CD4-positive, alpha-beta T cell treated with Interleukin-6 at 100 ng/mL for 8 hours (primary cell): ENCODE measurements around the gene B3GLCT.

ENCODE experiments used
- DNase-seq: peaks from one replicate; pipeline ENCODE4 v3.0.0-alpha.2; 2020; ENCODE audit warnings: mixed read lengths, low spot score

Gene B3GLCT

GRCh38 chr13:31224174-31224669 lies 24.4 kb downstream of the B3GLCT start:
- no peak for DNase-seq

DNA sequence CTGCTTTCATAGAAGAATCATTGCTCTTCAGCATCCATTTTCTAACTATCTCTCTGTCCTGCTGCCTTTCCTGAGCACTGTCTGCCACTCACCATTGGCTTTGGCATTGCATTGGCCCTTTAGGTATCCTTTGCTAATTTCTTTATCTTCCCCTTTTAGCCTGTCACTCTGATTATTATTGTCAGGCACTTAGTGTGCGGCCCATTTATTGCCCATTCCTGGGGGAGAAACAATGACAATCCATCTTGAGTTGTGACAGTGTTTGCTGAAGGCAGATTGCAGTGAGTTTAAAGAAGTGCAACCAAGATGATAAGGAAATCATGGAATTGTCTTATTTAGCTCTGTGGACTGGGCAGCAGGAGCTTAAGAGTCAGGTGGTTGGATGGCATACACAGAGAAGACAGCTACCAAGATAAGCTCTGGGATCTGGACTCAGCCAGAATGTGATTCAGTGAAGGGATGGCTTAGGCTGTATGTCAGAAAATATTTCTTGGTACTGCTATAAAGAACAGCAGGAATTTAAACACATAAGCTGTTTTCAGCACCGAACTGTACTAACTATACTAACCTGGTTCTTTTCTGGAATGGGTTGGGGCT lies 25.3 kb downstream of the B3GLCT start:
- no peak for DNase-seq

GRCh38 chr13:31225998-31226675 lies 26.4 kb downstream of the B3GLCT start:
- no peak for DNase-seq

DNA sequence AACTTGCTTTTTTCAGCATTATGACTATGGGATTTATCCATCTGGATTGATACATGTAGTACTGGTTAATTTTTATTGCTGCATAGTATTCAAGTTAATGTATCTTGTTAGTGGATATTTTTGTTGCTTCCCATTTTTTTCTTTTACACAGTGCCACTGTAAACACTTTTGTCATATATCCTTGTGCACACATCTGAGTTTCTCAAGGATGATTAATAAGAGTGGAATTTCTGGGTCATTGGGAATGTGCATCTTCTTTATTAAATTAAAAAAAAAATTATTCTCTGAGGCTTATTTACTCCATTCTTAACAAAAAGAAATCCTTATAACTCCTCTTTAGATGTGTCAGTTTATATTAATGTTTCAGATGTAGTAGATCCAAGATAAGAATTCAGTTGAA lies 27.3 kb downstream of the B3GLCT start:
- no peak for DNase-seq

GRCh38 chr13:31227870-31228269 lies 28.1 kb downstream of the B3GLCT start:
- no peak for DNase-seq

GRCh38 chr13:31234729-31235128 lies 35.0 kb downstream of the B3GLCT start:
- DNase-seq, result no peak

DNA sequence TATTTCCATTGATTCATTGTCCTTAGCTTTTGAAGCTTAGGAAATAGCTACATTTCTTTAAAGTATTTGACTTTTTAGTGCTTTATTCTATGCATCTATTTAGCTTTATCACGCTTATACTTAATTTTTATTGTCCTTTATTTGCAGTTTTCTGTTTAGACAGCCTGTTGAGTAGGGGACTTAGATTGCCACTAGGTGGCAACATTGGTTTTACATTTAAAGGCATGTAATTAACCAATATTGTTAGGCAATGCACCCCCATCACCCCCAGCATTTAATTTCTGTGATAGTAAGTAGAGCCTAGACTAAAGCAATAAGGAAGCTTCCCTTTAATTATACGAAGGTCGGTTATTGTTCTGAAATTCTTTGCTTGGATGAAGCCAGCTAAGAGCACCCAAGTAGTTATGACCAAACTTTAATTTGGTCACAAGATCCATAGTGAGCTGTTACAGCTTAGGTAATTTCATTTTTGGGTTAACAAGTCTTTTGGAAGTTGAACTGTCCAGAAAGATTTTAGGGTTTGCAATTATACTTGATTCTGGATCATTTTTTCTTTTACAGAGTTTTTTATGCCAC lies 36.5 kb downstream of the B3GLCT start:
- DNase-seq, result no peak

DNA sequence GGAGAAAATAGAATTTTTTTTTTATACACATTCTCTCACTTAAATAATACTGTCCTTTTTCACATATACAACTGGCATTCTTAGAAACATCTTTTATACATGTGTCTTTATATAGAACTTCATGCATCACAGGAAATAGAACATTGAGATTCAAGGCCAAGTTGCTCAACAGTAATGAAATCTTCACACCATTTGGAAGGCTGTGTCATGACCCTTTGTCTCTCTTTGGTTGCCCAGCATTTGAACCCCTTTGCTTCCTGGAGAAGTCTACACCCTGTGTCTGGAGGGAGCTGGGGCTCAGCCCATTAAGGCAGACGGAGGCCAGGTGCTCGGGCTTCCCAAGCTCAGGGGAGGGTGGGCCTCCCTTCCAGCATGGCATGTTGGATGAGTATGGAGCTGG lies 41.1 kb downstream of the B3GLCT start:
- no peak for DNase-seq

DNA sequence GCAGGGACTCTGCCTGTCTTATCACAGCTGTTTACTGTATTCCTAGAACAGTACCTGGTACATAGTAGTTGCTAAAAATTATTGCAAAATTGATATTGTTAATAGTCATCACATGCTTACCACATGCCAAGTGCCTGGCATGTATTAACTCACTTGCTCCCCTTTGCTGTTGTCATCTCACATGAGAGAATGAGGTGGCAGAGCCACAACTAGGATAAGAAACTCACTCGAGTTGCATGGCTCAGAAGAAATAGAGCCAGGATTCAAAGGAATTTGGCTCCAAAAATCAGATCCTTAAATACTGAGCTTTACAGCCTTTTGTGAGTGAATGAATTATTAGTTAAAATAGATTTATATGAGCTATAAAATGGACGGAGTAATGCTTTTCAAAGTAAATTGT lies 42.6 kb downstream of the B3GLCT start:
- DNase-seq, result no peak

DNA sequence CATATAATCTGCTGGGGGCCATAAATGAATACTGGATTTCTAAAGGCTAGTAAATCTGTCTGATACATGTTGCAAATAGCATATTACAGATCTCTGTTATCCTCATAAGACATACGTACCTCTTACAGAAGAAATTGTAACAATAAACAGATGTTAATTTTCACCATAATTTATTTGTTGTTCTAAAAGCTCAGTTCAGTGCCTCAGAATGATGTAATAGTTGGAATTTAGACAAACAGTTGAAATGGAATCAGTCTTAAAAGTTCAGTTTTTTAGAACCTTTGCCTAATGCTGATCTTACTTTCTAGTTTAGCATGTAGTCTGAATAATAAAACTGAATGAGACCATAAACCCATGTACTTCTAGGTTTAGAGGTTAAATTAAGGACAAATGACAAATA lies 43.1 kb downstream of the B3GLCT start:
- DNase-seq, result no peak

GRCh38 chr13:31245598-31246373 lies 46.0 kb downstream of the B3GLCT start:
- DNase-seq, result no peak

- no peak for DNase-seq
Observed at GRCh38 chr13:31246918-31247317, 47.1 kb downstream of the B3GLCT start.

- no peak for DNase-seq
Observed at GRCh38 chr13:31248361-31248760, 48.6 kb downstream of the B3GLCT start.

DNA sequence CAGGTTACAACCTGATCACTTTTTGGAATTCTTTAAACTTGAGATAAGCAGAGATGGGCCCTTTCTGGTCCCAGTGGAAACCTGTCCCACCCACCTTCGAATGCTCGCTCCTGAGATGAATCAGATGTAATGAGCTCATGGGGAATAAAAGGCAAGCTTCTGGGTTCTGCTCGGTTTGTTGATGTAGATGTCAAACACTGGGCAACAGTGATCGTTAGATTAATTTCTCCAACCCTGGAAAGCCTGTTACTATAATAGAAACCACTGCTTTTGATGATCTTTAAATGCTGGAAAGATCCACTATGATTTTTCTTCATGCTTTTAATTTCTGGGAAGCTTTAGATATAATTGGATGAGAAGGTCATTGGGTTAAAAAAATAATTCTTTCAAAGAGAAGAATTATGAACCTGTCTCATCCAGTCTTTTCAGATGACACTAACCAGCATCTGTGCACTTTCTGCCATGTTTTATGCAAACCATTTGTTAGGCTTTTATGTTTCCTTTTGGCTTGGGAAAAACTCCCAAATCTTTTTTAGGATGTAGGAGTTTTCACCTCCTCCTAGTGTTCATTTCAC lies 49.3 kb downstream of the B3GLCT start:
- DNase-seq, result no peak

DNA sequence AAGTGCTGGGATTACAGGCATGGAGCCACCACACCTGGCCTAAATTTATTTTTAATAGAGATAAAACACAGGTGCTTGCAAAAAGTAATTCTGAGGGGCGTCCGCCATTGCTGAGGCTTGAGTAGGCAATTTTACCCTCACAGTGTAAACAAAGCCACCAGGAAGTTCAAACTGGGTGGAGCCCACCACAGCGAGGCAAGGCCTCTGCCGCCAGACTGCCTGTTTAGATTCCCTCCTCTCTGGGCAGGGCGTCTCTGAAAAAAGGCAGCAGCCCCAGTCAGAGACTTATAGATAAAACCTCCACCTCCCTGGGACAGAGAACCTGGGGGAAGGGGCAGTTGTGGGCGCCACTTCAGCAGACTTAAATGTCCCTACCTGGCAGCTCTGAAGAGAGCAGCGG lies 50.7 kb downstream of the B3GLCT start:
- DNase-seq, result no peak

DNA sequence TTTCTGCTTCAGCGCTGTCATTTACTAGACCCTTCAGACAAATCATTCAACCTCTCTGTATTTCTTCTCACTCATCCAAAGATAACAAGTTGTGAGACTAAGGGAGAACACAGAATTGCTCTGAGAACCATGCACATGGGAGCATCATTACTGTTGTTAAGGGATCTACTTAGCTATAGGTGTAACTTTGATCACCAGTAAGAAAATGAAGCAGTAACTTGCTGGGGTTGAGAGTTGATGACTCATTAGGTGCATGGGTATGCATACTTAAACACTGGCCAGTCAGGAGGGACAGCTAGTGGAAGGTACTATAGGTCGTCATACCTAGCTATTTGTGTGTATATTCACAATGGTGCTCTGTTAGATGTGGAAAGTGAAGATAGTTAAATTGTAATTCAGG lies 61.5 kb downstream of the B3GLCT start:
- no peak for DNase-seq

DNA sequence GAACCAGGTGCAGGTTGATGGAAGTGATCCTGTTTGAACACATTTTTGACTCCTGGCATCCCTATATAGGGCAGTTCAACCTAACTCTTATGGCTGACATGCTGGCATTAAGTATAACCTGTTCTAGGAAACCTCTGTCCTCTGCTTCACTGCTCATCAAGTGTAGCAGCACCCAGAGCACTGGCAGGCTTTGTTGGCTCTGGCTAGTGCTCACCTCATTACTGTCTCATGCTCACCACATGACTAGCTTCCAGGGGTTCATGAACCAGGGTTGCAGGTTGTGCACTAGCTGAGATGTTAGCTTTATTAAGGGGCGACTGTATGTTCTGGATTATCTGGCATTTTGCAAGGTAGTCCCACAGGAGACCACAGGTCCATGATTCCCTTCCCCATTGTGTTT lies 63.6 kb downstream of the B3GLCT start:
- DNase-seq, result no peak

- no peak for DNase-seq
Observed at GRCh38 chr13:31264151-31264550, 64.4 kb downstream of the B3GLCT start.

GRCh38 chr13:31267126-31267784 lies 67.5 kb downstream of the B3GLCT start:
- DNase-seq, result no peak

- no peak for DNase-seq
Observed at GRCh38 chr13:31274390-31274789, 74.6 kb downstream of the B3GLCT start.

- no peak for DNase-seq
Observed at GRCh38 chr13:31276421-31276820, 76.6 kb downstream of the B3GLCT start.

GRCh38 chr13:31278869-31279268 lies 79.1 kb downstream of the B3GLCT start:
- DNase-seq, result no peak
